Stomach (tissue), 9 donors: Measurements from ENCODE around the gene IPP. TPM values are rescaled to one million over a fixed set of nuclear protein-coding genes. Genes with fewer than 3 reads are reported as not detected.
A peak's percentile ranks its signal among the peaks of the same experiment; 100 is the strongest.

ENCODE experiments used
- DNase-seq, 2 donors: peaks; one replicate each; pipeline versions ENCODE4 v3.0.0 to v3.0.0-alpha.2; 2013 to 2019
- H3K27ac ChIP-seq, 5 donors: fragments of 200-600 bp in 4 of 5; sonication (generic) in 4 of 5; one replicate each; pipeline ENCODE4 v1.5.1; 2013 to 2019; ENCODE audit warnings: mild to moderate bottlenecking in 1 of 5, moderate library complexity in 1 of 5
- H3K27me3 ChIP-seq, 3 donors: fragments of 200-600 bp; sonication (generic); one replicate each; pipeline ENCODE4 v1.5.1; 2017 to 2019; ENCODE audit warnings: mixed run types in 1 of 3
- H3K36me3 ChIP-seq, 4 donors: fragments of 200-600 bp; sonication (generic); 1 replicate in 3 of 4; 2 replicates in 1 of 4; pipeline ENCODE4 v1.5.1; 2016 to 2019
- H3K4me1 ChIP-seq, 4 donors: fragments of 200-600 bp; sonication (generic); one replicate each; pipeline ENCODE4 v1.5.1; 2016 to 2019
- H3K4me3 ChIP-seq, 4 donors: fragments of 200-600 bp; sonication (generic) in 3 of 4; one replicate each; pipeline ENCODE4 v1.5.1; 2016 to 2019; ENCODE audit warnings: mild to moderate bottlenecking in 1 of 4
- H3K9me3 ChIP-seq, 4 donors: fragments of 200-600 bp; sonication (generic); one replicate each; pipeline ENCODE4 v1.5.1; 2016 to 2019
- CTCF ChIP-seq, 7 experiments: fragments of 450-650 bp in 4 of 7; fragments of 200-600 bp in 3 of 7; sonication (generic) in 3 of 7; IDR thresholded peaks; one replicate each; pipeline ENCODE4 v1.5.1; 2016 to 2019; ENCODE audit warnings: antibody characterized with exemption in 7 of 7, control low read depth in 2 of 7, mild to moderate bottlenecking in 1 of 7
- EP300 ChIP-seq: sonication (generic); formaldehyde crosslinking; IDR thresholded peaks from one replicate; pipeline ENCODE4 v1.6.1; 2017; ENCODE audit warnings: antibody characterized with exemption
- POLR2A ChIP-seq, 4 donors: fragments of 450-650 bp; IDR thresholded peaks; one replicate each; pipeline ENCODE4 v1.6.1; 2016; ENCODE audit warnings: antibody characterized with exemption in 4 of 4, control low read depth in 2 of 4, mild to moderate bottlenecking in 1 of 4, moderate library complexity in 1 of 4
- POLR2AphosphoS5 ChIP-seq, 3 donors: sonication (generic); formaldehyde crosslinking; IDR thresholded peaks; one replicate each; pipeline ENCODE4 v1.6.1; 2016; ENCODE audit warnings: antibody characterized with exemption in 3 of 3
- WGBS, 5 donors: extraction: QIAGEN DNeasy Blood & Tissue Kit in 3 of 5; methylation state at CpG; one replicate each; pipeline versions ENCODE4 v1.1.5 to v1.1.7; 2013 to 2018; 5-methylcytosine and 5-hydroxymethylcytosine counted together
- intact Hi-C: fragments of 100-400 bp; cut with DNase I; formaldehyde crosslinking; loops from one replicate; pipeline ENCODE4 v1.15.1; 2023; ENCODE audit warnings: low total_unique reads
- polyA plus RNA-seq, 3 donors: library from polyadenylated mRNA; stranded (reverse); fragments of 200-250 nt; gene quantifications; one replicate each; pipeline ENCODE4 v1.2.3, GENCODE V29; 2013
- total RNA-seq, 5 donors: library from RNA; depleted of rRNA; stranded (reverse); fragments of >200 nt; gene quantifications; one replicate each; pipeline versions ENCODE4 v1.1.0 to v1.2.3, GENCODE V29; 2014 to 2016
- donor health status: healthy with polysubstance abuse.
- donor health status: Bipolar disorder and iron deficiency.
- donor health status: healthy.

Gene IPP
- total and polyA plus RNA-seq, 8 donors = 3.2 to 19.5 (median 5.8) TPM

GRCh38 chr1:45687754-45688740 lies 62.4 kb downstream of the IPP start, which contains the start of gene TMEM69:
TSS of gene TMEM69 (plus strand) at chr1:45688181. CDS start at chr1:45691069, 2,888 bp downstream.
- intact Hi-C loops = no loop called here
- no peak for TF ChIP-seq EP300
- TF ChIP-seq CTCF (IDR thresholded peaks at IDR 0.05) = peak in 1 of 7 experiments; percentile 11
- peak; percentile 32 to 84 (median 36) for TF ChIP-seq POLR2AphosphoS5 (IDR thresholded peaks at IDR 0.05)
- no peak for TF ChIP-seq POLR2A (IDR thresholded peaks at IDR 0.05)
- 0 to 2% (median 2%) methylated on average over 22 to 24 of the region's 24 CpGs for WGBS, 5 donors

GRCh38 chr1:45687014-45687753 lies 63.3 kb downstream of the IPP start:
- 0 to 1% (median 0%) methylated on average over 30 to 44 of the region's 44 CpGs for WGBS, 5 donors
- Histone ChIP-seq H3K36me3 (peaks cover 0 to 14% (median 12%) of the 10 kb centered on the region in 4 donors), H3K27ac (peak overlapping the region; percentile 94 to 99 (median 96)), H3K27me3 (no peaks in the 10 kb centered on the region), H3K4me3 (peak overlapping the region; percentile 81 to 99 (median 92)), H3K9me3 (no peaks in the 10 kb centered on the region), H3K4me1 (peaks cover 32 to 57% (median 49%) of the 10 kb centered on the region in 4 donors)
- intact Hi-C loops = no loop called here
- peak; percentile 98 to 100 for DNase-seq
- TF ChIP-seq POLR2A (IDR thresholded peaks at IDR 0.05) = peak in 2 of 4 donors; percentile 16 to 60
- TF ChIP-seq POLR2AphosphoS5 (IDR thresholded peaks at IDR 0.05) = peak; percentile 75 to 96 (median 96)
- no peak for TF ChIP-seq CTCF (IDR thresholded peaks at IDR 0.05)

More at GRCh38 chr1:45687754-45688740, 62.4 kb downstream of the IPP start, which contains the start of gene TMEM69:
- peaks cover 0 to 23% (median 20%) of the 10 kb centered on the region in 4 donors for H3K36me3 ChIP-seq
- H3K4me3 ChIP-seq = peak within 1 kb of the TSS; percentile 81 to 99 (median 92)
- H3K9me3 ChIP-seq = no peaks in the 10 kb centered on the region
- H3K4me1 ChIP-seq = peaks cover 25 to 48% (median 41%) of the 10 kb centered on the region in 4 donors
- H3K27me3 ChIP-seq = no peaks in the 10 kb centered on the region
- DNase-seq = peak; percentile 70 to 95
- peak within 1 kb of the TSS; percentile 94 to 99 (median 96) for H3K27ac ChIP-seq

- H3K4me3 ChIP-seq = peak within 1 kb of the TSS; percentile 81 to 99 (median 92)
- intact Hi-C loops = no loop called here
- peaks cover 0 to 7% (median 5%) of the 10 kb centered on the region in 4 donors for H3K36me3 ChIP-seq
- peak within 1 kb of the TSS; percentile 94 to 99 (median 96) for H3K27ac ChIP-seq
- H3K27me3 ChIP-seq = no peaks in the 10 kb centered on the region
- WGBS, 5 donors = 0 to 1% (median 0%) methylated on average over 15 to 52 of the region's 52 CpGs
- no peaks in the 10 kb centered on the region for H3K9me3 ChIP-seq
- peaks cover 37 to 64% (median 53%) of the 10 kb centered on the region in 4 donors for H3K4me1 ChIP-seq
- TF ChIP-seq POLR2AphosphoS5 (IDR thresholded peaks at IDR 0.05) = peak; percentile 60 to 88 (median 80)
- TF ChIP-seq CTCF (IDR thresholded peaks at IDR 0.05) = peak in 1 of 7 experiments; percentile 12
- no peak for TF ChIP-seq EP300
- TF ChIP-seq POLR2A (IDR thresholded peaks at IDR 0.05) = peak in 2 of 4 donors; percentile 5 to 46
- peak; percentile 98 to 99 for DNase-seq
Measured at GRCh38 chr1:45686288-45687013, 64.0 kb downstream of the IPP start, which contains the start of gene GPBP1L1. TSS of gene GPBP1L1 (minus strand) at chr1:45686533. CDS start at chr1:45659087, 27,446 bp downstream.
